Cardiac ventricle fibroblast (primary cell): ENCODE results near the gene NAA30. TPM values are rescaled to one million over a fixed set of nuclear protein-coding genes. Genes with fewer than 3 reads are reported as not detected.

Experiments
- total RNA-seq: library from RNA; depleted of rRNA; stranded (reverse); fragments of >200 nt; gene quantifications from 2 replicates; pipeline ENCODE4 v1.2.3, GENCODE V29; 2015

NAA30 gene
- total RNA-seq = 10.8 and 11.4 TPM in 2 replicates

DNA sequence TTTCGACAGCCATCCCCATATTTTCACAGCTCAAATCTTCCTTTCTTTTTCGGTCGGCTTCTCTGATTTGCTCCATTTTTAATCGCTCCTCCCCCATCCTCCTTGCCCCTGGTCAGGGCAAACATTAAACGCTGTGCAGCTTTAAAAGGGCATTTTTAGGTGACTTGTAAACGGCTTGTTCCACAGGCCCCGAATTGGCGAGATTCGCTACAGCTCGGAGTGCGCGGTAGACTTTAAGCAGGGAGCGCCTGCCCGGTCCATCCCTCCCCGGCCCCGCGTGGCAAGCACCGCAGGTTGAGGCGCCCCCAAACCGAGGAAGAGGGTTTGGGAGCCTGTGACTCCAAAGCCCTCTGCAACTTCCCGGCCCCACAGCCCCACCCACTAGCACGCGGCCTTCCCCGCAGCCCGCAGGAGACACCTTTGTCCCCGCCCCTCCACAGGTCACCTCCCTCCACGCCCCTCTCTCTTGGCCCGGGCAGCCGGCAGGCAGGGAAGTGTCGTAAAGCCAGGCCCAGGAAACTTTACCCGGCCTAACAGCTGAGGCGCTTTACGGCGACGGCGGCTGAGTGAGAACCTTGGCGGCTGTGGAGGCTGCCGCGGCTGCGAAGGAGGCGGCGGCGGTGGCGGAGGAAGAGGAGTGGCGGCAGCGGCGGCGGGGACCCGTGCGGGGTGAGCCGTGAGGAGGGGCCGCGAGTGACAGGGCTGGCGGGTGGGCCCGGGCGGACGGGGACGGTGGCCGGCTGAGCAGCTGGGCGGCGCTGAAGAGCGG lies at the start of gene NAA30:
NAA30 (plus strand) TSS at position 550 of the 769 bp plus-strand sequence. CDS start 372 bp downstream, outside the sequence.

Other genes with a start within 250 kb of the NAA30 start
- 27.6 and 28.9 TPM in 2 replicates for gene EXOC5, start 121.7 kb upstream of the NAA30 start, total RNA-seq
- 16.1 and 20.0 TPM in 2 replicates for gene AP5M1, start 121.6 kb upstream of the NAA30 start, total RNA-seq
- gene CCDC198, start 103.3 kb downstream of the NAA30 start, total RNA-seq = not detected in 2 replicates